ENCODE results near the gene UVSSA. TPM values are rescaled to one million over a fixed set of nuclear protein-coding genes. Genes with fewer than 3 reads are reported as not detected.

UVSSA gene
- total and polyA plus RNA-seq, 2 donors (not counting 1 experiment from before 2014, with no cell fraction given) = 34.6 to 40.5 TPM

DNA sequence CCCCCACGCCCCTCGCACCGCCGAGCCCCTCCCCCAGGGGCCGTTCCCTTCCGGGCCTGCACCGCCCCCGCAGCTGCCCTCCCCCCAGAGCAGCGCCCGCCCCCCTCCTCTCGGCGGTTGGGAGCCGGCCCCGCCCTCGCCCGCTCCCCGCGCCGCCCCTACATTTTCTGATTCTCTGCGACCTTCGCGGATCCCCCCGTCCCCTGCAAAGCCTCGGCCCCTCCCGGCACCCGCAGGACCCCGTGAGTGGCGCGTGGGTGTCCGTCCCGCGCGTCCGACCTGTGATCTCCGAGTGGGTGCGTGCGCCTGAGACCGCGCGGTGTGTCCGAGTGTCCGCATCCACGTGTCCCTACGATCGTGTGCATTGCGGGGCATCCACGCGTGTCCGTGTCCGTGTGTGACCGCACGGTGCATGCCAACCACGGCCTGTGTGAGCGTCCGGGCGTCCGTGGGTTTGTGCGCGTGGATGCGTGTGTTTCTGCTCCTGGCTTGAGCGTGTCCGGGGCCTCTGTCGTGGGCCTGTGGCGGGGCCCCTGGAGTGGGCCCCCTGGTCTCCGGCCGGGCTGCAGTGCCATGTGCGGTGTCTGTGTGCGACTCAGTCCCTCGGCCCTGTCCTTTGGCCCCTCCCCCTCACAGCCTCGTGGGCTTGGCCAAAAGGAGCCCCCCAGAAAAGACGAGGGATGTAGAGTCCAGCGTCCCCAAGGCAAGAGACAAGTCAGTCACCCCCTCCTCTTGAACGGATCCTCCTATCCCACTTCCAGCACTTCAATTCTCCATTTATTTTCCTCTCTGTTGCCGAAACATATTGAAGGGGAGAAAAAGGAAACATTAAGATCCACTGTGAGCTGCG is 68.0 kb downstream of the UVSSA start:
- Histone ChIP-seq H3K4me2 (replicated peaks; ENCODE audit: low read depth, low read length, poor library complexity, severe bottlenecking) (no peak overlapping the region), H3K27ac (ENCODE audit: low read length in 2 of 2) (no peak overlapping the region), H3K79me2 (ENCODE audit: control insufficient read depth, insufficient read depth, low read length) (no peaks in the 10 kb centered on the region), H3K27me3 (replicated peaks in 1 of 4; ENCODE audit: control extremely low read depth in 1 of 4, control insufficient read depth in 3 of 4, insufficient read depth in 4 of 4, low read length in 3 of 4) (peaks cover 0 to 51% (median 13%) of the 10 kb centered on the region in 4 experiments), H2AFZ (ENCODE audit: insufficient read depth, low read depth, low read length, poor library complexity, severe bottlenecking) (no peak overlapping the region), H4K20me1 (ENCODE audit: control insufficient read depth, insufficient read depth, low read length, poor library complexity, severe bottlenecking) (no peaks in the 10 kb centered on the region), H3K4me3 (ENCODE audit: control extremely low read depth in 1 of 5, extremely low read depth in 1 of 5, insufficient read depth in 1 of 5, low read depth in 2 of 5, low read length in 4 of 5) (no peak overlapping the region), H3K36me3 (replicated peaks in 1 of 2; ENCODE audit: control extremely low read depth in 1 of 2, control insufficient read depth in 1 of 2, extremely low read depth in 1 of 2, insufficient read depth in 2 of 2, low read length in 1 of 2) (no peaks in the 10 kb centered on the region), H3K9ac (ENCODE audit: low read length) (no peak overlapping the region), H3K4me1 (ENCODE audit: control insufficient read depth in 2 of 2, insufficient read depth in 2 of 2, low read length in 2 of 2) (no peaks in the 10 kb centered on the region), H3K9me3 (ENCODE audit: control extremely low read depth in 1 of 3, control insufficient read depth in 2 of 3, insufficient read depth in 1 of 3, low read length in 2 of 3) (peaks cover 0 to 44% (median 0%) of the 10 kb centered on the region in 3 donors)
- no peak overlapping the region for H3K27ac Mint-ChIP-seq
- no peaks in the 10 kb centered on the region for H3K4me1 Mint-ChIP-seq
- H3K27me3 Mint-ChIP-seq = peaks cover 25% of the 10 kb centered on the region
- ATAC-seq (ENCODE audit: low read depth) (no peak), DNase-seq (no peak)
- no peak overlapping the region for H3K4me3 Mint-ChIP-seq
- 49% methylated on average over 61 of the region's 75 CpGs for WGBS (ENCODE audit: insufficient coverage)
- TF ChIP-seq, protein P1, sequence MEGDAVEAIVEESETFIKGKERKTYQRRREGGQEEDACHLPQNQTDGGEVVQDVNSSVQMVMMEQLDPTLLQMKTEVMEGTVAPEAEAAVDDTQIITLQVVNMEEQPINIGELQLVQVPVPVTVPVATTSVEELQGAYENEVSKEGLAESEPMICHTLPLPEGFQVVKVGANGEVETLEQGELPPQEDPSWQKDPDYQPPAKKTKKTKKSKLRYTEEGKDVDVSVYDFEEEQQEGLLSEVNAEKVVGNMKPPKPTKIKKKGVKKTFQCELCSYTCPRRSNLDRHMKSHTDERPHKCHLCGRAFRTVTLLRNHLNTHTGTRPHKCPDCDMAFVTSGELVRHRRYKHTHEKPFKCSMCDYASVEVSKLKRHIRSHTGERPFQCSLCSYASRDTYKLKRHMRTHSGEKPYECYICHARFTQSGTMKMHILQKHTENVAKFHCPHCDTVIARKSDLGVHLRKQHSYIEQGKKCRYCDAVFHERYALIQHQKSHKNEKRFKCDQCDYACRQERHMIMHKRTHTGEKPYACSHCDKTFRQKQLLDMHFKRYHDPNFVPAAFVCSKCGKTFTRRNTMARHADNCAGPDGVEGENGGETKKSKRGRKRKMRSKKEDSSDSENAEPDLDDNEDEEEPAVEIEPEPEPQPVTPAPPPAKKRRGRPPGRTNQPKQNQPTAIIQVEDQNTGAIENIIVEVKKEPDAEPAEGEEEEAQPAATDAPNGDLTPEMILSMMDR (IDR thresholded peaks at IDR 0.05) = no peak
- no peak for TF ChIP-seq EZH2 (IDR thresholded peaks at IDR 0.05; ENCODE audit: borderline replicate concordance, insufficient read depth, low read depth, low read length, poor library complexity, severe bottlenecking)
- ChIA-PET POLR2A (no interaction called here), CTCF (no interaction called here)
- intact Hi-C loops (cut with micrococcal nuclease) = no loop called here
- no peaks in the 10 kb centered on the region for H3K9me3 Mint-ChIP-seq (ENCODE audit: insufficient read depth)

DNA sequence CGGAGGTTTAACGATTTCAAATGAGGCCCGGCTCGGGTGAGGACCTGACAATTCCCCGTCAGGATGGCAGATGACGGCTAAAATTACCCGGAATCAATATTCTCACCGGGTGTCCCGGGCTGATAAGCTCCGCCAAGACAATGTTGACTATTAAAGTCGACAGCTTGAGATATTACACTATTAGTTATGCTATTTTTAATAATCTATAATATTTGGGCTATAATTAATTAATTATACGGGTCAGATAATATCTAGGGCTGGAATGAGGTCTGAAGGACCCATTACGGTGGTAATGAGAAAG is 68.6 kb downstream of the UVSSA start:
- H3K4me3 Mint-ChIP-seq = no peak overlapping the region
- ChIA-PET POLR2A (no interaction called here), CTCF (no interaction called here)
- H3K9me3 Mint-ChIP-seq (ENCODE audit: insufficient read depth) = no peaks in the 10 kb centered on the region
- H3K9ac ChIP-seq (ENCODE audit: low read length) = no peak overlapping the region
- H3K4me1 Mint-ChIP-seq = no peaks in the 10 kb centered on the region
- TF ChIP-seq EZH2 (IDR thresholded peaks at IDR 0.05; ENCODE audit: borderline replicate concordance, insufficient read depth, low read depth, low read length, poor library complexity, severe bottlenecking) = no peak
- TF ChIP-seq, protein P1 (IDR thresholded peaks at IDR 0.05) = no peak
- H3K27me3 Mint-ChIP-seq = peaks cover 28% of the 10 kb centered on the region
- H3K27me3 ChIP-seq (replicated peaks in 1 of 4; ENCODE audit: control extremely low read depth in 1 of 4, control insufficient read depth in 3 of 4, insufficient read depth in 4 of 4, low read length in 3 of 4) = peaks cover 0 to 45% (median 13%) of the 10 kb centered on the region in 4 experiments
- no peaks in the 10 kb centered on the region for H3K36me3 ChIP-seq (replicated peaks in 1 of 2; ENCODE audit: control extremely low read depth in 1 of 2, control insufficient read depth in 1 of 2, extremely low read depth in 1 of 2, insufficient read depth in 2 of 2, low read length in 1 of 2)
- no peak overlapping the region for H2AFZ ChIP-seq (ENCODE audit: insufficient read depth, low read depth, low read length, poor library complexity, severe bottlenecking)
- H3K4me3 ChIP-seq (ENCODE audit: control extremely low read depth in 1 of 5, extremely low read depth in 1 of 5, insufficient read depth in 1 of 5, low read depth in 2 of 5, low read length in 4 of 5) = no peak overlapping the region
- no peaks in the 10 kb centered on the region for H3K79me2 ChIP-seq (ENCODE audit: control insufficient read depth, insufficient read depth, low read length)
- WGBS (ENCODE audit: insufficient coverage) = 61% methylated on average over 7 of the region's 13 CpGs
- no peak overlapping the region for H3K27ac Mint-ChIP-seq
- H3K27ac ChIP-seq (ENCODE audit: low read length in 2 of 2) = no peak overlapping the region
- intact Hi-C loops (cut with micrococcal nuclease) = no loop called here
- H3K9me3 ChIP-seq (ENCODE audit: control extremely low read depth in 1 of 3, control insufficient read depth in 2 of 3, insufficient read depth in 1 of 3, low read length in 2 of 3) = peaks cover 0 to 38% (median 0%) of the 10 kb centered on the region in 3 donors
- no peak for ATAC-seq (ENCODE audit: low read depth)
- no peaks in the 10 kb centered on the region for H3K4me1 ChIP-seq (ENCODE audit: control insufficient read depth in 2 of 2, insufficient read depth in 2 of 2, low read length in 2 of 2)
- no peak for DNase-seq
- H3K4me2 ChIP-seq (replicated peaks; ENCODE audit: low read depth, low read length, poor library complexity, severe bottlenecking) = no peak overlapping the region
- no peaks in the 10 kb centered on the region for H4K20me1 ChIP-seq (ENCODE audit: control insufficient read depth, insufficient read depth, low read length, poor library complexity, severe bottlenecking)

Data from B cell (primary cell).